ENCODE results near the gene FCMR. TPM values are rescaled to one million over a fixed set of nuclear protein-coding genes. Genes with fewer than 3 reads are reported as not detected.
A peak's percentile ranks its signal among the peaks of the same experiment; 100 is the strongest.

The FCMR gene
- total RNA-seq (16.7 TPM), polyA plus RNA-seq (ENCODE audit: insufficient read depth, low read depth, low replicate concordance) (1.3 TPM)
- long read RNA-seq, donor 1: 0 reads
- long read RNA-seq, donor 2: 0 reads
- long read RNA-seq, donor 3: 0 reads
- long read RNA-seq, donor 4: 0 reads
- long read RNA-seq, donor 5: 0 reads
- long read RNA-seq, donor 6: 0 reads
- long read RNA-seq, donor 7, partial matches to known transcripts: 3 of 6 reads
- long read RNA-seq, donor 7, other reads (novel, unspliced or antisense): 1 of 6 reads
- long read RNA-seq, donor 8: 0 reads
- long read RNA-seq, donor 9: 0 reads
- long read RNA-seq, donor 10: 0 reads

- H3K9ac ChIP-seq (ENCODE audit: low read length in 3 of 3): no peak within 1 kb of the TSS
- H3K4me3 ChIP-seq (ENCODE audit: low read length in 3 of 3): no peak within 1 kb of the TSS
- TF ChIP-seq, protein P1, sequence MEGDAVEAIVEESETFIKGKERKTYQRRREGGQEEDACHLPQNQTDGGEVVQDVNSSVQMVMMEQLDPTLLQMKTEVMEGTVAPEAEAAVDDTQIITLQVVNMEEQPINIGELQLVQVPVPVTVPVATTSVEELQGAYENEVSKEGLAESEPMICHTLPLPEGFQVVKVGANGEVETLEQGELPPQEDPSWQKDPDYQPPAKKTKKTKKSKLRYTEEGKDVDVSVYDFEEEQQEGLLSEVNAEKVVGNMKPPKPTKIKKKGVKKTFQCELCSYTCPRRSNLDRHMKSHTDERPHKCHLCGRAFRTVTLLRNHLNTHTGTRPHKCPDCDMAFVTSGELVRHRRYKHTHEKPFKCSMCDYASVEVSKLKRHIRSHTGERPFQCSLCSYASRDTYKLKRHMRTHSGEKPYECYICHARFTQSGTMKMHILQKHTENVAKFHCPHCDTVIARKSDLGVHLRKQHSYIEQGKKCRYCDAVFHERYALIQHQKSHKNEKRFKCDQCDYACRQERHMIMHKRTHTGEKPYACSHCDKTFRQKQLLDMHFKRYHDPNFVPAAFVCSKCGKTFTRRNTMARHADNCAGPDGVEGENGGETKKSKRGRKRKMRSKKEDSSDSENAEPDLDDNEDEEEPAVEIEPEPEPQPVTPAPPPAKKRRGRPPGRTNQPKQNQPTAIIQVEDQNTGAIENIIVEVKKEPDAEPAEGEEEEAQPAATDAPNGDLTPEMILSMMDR (IDR thresholded peaks at IDR 0.05; ENCODE audit: borderline replicate concordance, extremely low read depth, insufficient read depth): no peak
- peaks cover 0 to 5% (median 0%) of the 10 kb centered on the region in 3 donors for H3K9me3 ChIP-seq (ENCODE audit: control insufficient read depth in 2 of 3, insufficient read depth in 1 of 3, low read length in 3 of 3)
- peak within 1 kb of the TSS in 1 of 2 donors; percentile 42 for H3K27ac ChIP-seq (ENCODE audit: low read depth in 2 of 2, low read length in 2 of 2)
- H3K27me3 ChIP-seq (ENCODE audit: control insufficient read depth, insufficient read depth, low read length): no peaks in the 10 kb centered on the region
- peaks cover 0 to 4% (median 0%) of the 10 kb centered on the region in 3 donors for H3K36me3 ChIP-seq (ENCODE audit: control insufficient read depth in 2 of 3, insufficient read depth in 3 of 3, low read length in 3 of 3)
- DNase-seq (peak in 2 of 5 donors; percentile 7 to 19), FAIRE-seq (no peak)
- intact Hi-C loops (cut with DNase I): no loop called here
- peaks cover 0 to 4% (median 0%) of the 10 kb centered on the region in 3 donors for H3K4me1 ChIP-seq (ENCODE audit: control insufficient read depth in 2 of 3, insufficient read depth in 2 of 3, low read depth in 1 of 3, low read length in 3 of 3)
Measured at GRCh38 chr1:206921772-206922265, at the start of gene FCMR. Gene FCMR (minus strand): TSS chr1:206921941. CDS start chr1:206921854, 87 bp downstream.

DNA sequence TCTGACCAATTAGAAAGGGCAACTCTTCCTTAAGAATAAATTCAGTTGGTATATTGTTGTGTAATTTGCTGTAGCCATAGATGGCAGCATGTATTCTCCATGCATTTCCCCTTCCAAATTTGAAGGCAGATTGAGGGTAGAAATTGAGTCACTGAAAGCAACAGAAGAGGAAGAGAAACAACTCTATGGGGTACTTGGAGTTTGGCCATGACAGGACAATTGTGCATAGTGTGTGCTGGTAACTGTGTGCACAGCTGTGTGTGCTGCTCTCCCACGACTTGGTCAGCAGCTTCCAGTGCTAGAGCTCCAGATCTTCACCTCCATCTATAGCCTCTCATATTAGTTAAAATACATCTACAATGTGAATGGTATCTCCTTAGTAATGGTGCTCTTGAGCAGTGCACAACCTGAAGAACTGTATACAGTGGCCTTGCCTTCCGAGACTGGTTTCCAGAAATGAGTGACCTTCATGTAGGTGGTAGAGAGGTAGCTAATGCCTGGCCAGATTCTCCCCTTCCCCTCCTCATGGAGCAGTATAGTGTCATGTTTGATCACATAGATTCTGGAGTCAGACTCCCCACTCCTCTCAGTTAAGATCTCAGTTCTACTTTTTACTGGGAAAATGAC is 49.4 kb upstream of the FCMR start:
- intact Hi-C loops (cut with DNase I): no loop called here
- Histone ChIP-seq H3K36me3 (ENCODE audit: control insufficient read depth in 2 of 3, insufficient read depth in 3 of 3, low read length in 3 of 3) (no peaks in the 10 kb centered on the region), H3K4me1 (ENCODE audit: control insufficient read depth in 2 of 3, insufficient read depth in 2 of 3, low read depth in 1 of 3, low read length in 3 of 3) (peaks cover 0 to 27% (median 16%) of the 10 kb centered on the region in 3 donors), H3K27ac (ENCODE audit: low read depth in 2 of 2, low read length in 2 of 2) (no peak overlapping the region), H3K9ac (ENCODE audit: low read length in 3 of 3) (no peak overlapping the region), H3K9me3 (ENCODE audit: control insufficient read depth in 2 of 3, insufficient read depth in 1 of 3, low read length in 3 of 3) (no peaks in the 10 kb centered on the region), H3K4me3 (ENCODE audit: low read length in 3 of 3) (no peak overlapping the region), H3K27me3 (ENCODE audit: control insufficient read depth, insufficient read depth, low read length) (no peaks in the 10 kb centered on the region)
- DNase-seq (no peak), FAIRE-seq (no peak)
- TF ChIP-seq, protein P1 (IDR thresholded peaks at IDR 0.05; ENCODE audit: borderline replicate concordance, extremely low read depth, insufficient read depth): no peak

- DNase-seq: peak in 1 of 5 donors; percentile 16
- TF ChIP-seq, protein P1 (IDR thresholded peaks at IDR 0.05; ENCODE audit: borderline replicate concordance, extremely low read depth, insufficient read depth): no peak
- intact Hi-C loops (cut with DNase I): no loop called here
- H3K9me3 ChIP-seq (ENCODE audit: control insufficient read depth in 2 of 3, insufficient read depth in 1 of 3, low read length in 3 of 3): no peaks in the 10 kb centered on the region
- H3K27me3 ChIP-seq (ENCODE audit: control insufficient read depth, insufficient read depth, low read length): no peaks in the 10 kb centered on the region
- H3K9ac ChIP-seq (ENCODE audit: low read length in 3 of 3): peak within 1 kb of the TSS in 1 of 3 donors; percentile 56
- FAIRE-seq: no peak
- peak within 1 kb of the TSS; percentile 35 to 75 for H3K27ac ChIP-seq (ENCODE audit: low read depth in 2 of 2, low read length in 2 of 2)
- peaks cover 0 to 27% (median 16%) of the 10 kb centered on the region in 3 donors for H3K4me1 ChIP-seq (ENCODE audit: control insufficient read depth in 2 of 3, insufficient read depth in 2 of 3, low read depth in 1 of 3, low read length in 3 of 3)
- no peaks in the 10 kb centered on the region for H3K36me3 ChIP-seq (ENCODE audit: control insufficient read depth in 2 of 3, insufficient read depth in 3 of 3, low read length in 3 of 3)
- peak within 1 kb of the TSS in 2 of 3 donors; percentile 9 to 56 for H3K4me3 ChIP-seq (ENCODE audit: low read length in 3 of 3)
Measured at GRCh38 chr1:206970446-206970845, 48.7 kb upstream of the FCMR start, which contains the start of gene FCAMR. Gene FCAMR (minus strand): TSS chr1:206970460. CDS start chr1:206970125, 335 bp downstream.
